Thyroid gland (tissue), 4 donors: ENCODE data around the gene ZNF682.

Source experiments
- CTCF ChIP-seq, 6 experiments: fragments of 200-600 bp in 3 of 6; fragments of 450-650 bp in 3 of 6; sonication (generic) in 3 of 6; IDR thresholded peaks; one replicate each; pipeline ENCODE4 v1.5.1; 2016 to 2019; ENCODE audit warnings: antibody characterized with exemption in 6 of 6, mild to moderate bottlenecking in 2 of 6, inconsistent platforms in 1 of 6, moderate library complexity in 1 of 6
- POLR2A ChIP-seq, 2 donors: fragments of 450-650 bp; IDR thresholded peaks; one replicate each; pipeline ENCODE4 v1.6.1; 2017; ENCODE audit warnings: antibody characterized with exemption in 2 of 2, mild to moderate bottlenecking in 2 of 2, moderate library complexity in 1 of 2

DNA sequence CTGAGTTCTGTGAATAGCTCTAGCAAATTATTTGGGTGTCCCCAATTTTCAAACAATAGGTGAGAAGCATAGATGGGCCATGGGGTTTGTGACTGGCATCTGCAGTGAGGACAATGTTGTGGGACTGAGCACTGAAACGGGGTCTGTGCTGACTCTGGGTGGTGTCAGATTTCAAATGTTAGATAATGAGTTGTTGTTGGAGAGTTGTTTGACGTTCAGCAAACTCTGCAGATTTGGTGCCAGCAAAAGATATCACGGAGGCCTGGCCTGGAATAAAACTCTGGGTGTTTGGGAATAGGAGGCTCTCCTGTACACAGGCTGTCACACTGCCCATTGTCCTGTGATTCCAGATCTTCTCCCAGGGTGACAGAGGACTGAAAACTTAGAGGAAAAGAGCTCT lies 41.4 kb upstream of the ZNF682 start:
- TF ChIP-seq POLR2A (IDR thresholded peaks at IDR 0.05) (no peak), CTCF (IDR thresholded peaks at IDR 0.05) (no peak)
